ENCODE measurements around the gene PRKCB.

The PRKCB gene

GRCh38 chr16:24257958-24258357 lies 422.2 kb downstream of the PRKCB start:
- TF ChIP-seq, protein P1, sequence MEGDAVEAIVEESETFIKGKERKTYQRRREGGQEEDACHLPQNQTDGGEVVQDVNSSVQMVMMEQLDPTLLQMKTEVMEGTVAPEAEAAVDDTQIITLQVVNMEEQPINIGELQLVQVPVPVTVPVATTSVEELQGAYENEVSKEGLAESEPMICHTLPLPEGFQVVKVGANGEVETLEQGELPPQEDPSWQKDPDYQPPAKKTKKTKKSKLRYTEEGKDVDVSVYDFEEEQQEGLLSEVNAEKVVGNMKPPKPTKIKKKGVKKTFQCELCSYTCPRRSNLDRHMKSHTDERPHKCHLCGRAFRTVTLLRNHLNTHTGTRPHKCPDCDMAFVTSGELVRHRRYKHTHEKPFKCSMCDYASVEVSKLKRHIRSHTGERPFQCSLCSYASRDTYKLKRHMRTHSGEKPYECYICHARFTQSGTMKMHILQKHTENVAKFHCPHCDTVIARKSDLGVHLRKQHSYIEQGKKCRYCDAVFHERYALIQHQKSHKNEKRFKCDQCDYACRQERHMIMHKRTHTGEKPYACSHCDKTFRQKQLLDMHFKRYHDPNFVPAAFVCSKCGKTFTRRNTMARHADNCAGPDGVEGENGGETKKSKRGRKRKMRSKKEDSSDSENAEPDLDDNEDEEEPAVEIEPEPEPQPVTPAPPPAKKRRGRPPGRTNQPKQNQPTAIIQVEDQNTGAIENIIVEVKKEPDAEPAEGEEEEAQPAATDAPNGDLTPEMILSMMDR (IDR thresholded peaks at IDR 0.05; ENCODE audit: control insufficient read depth, insufficient read depth, low read depth, low read length, missing control alignments), result no peak
- DNase-seq (ENCODE audit: low read depth), result no peak
- no peak overlapping the region for H3K4me3 ChIP-seq (ENCODE audit: control insufficient read depth, low read depth, low read length)

- no peak for DNase-seq (ENCODE audit: low read depth)
- TF ChIP-seq, protein P1 (IDR thresholded peaks at IDR 0.05; ENCODE audit: control insufficient read depth, insufficient read depth, low read depth, low read length, missing control alignments), result no peak
- H3K4me3 ChIP-seq (ENCODE audit: control insufficient read depth, low read depth, low read length), result no peak overlapping the region
Observed at GRCh38 chr16:24258791-24259190, 423.0 kb downstream of the PRKCB start.

GRCh38 chr16:24262816-24263215 lies 427.0 kb downstream of the PRKCB start:
- TF ChIP-seq, protein P1 (IDR thresholded peaks at IDR 0.05; ENCODE audit: control insufficient read depth, insufficient read depth, low read depth, low read length, missing control alignments), result no peak

More at GRCh38 chr16:24262816-24263215, 427.0 kb downstream of the PRKCB start:
- no peak for DNase-seq (ENCODE audit: low read depth)
- H3K4me3 ChIP-seq (ENCODE audit: control insufficient read depth, low read depth, low read length), result no peak overlapping the region
